WTC11 (cell line): ENCODE data around the gene DYSF. TPM values are rescaled to one million over a fixed set of nuclear protein-coding genes. Genes with fewer than 3 reads are reported as not detected.

Experiments used
- ATAC-seq: fragments of 200-7000 bp; cut with Tn5 transposase; 2 replicates; pipeline ENCODE4 v1.10.0; 2021; ENCODE audit warnings: mild to moderate bottlenecking, moderate library complexity
- CTCF ChIA-PET: fragments of 300-600 bp; sonication (Branson Sonifier 250); formaldehyde crosslinking; loops from one replicate; lab custom pipeline; 2021; ENCODE audit warnings: antibody characterized with exemption; lab: Charles Lee
- POLR2A ChIA-PET: fragments of 350-600 bp; sonication (Branson Sonifier 250); formaldehyde crosslinking; loops from one replicate; lab custom pipeline; 2021; ENCODE audit warnings: antibody characterized with exemption; lab: Charles Lee
- DNase-seq: peaks from one replicate; pipeline ENCODE4 v3.0.0; 2021; ENCODE audit warnings: low spot score
- H3K27ac Mint-ChIP-seq: 2 replicates; pipeline ENCODE4 v1.8.0; 2021; ENCODE audit warnings: mixed read lengths
- H3K27me3 Mint-ChIP-seq: 2 replicates; pipeline ENCODE4 v1.8.0; 2021; ENCODE audit warnings: low read depth, mild to moderate bottlenecking, moderate library complexity, mixed read lengths
- H3K36me3 Mint-ChIP-seq: 2 replicates; pipeline ENCODE4 v1.8.0; 2021; ENCODE audit warnings: mixed read lengths
- H3K4me1 Mint-ChIP-seq: 2 replicates; pipeline ENCODE4 v1.8.0; 2022; ENCODE audit warnings: mixed read lengths
- H3K4me3 Mint-ChIP-seq: 2 replicates; pipeline ENCODE4 v1.8.0; 2021; ENCODE audit warnings: mild to moderate bottlenecking, moderate library complexity, mixed read lengths
- H3K9me3 Mint-ChIP-seq: 2 replicates; pipeline ENCODE4 v1.8.0; 2021; ENCODE audit warnings: mixed read lengths
- GTF2I ChIP-seq: fragments of 250-450 bp; sonication (Bioruptor Pico); conservative IDR thresholded peaks from 2 replicates; pipeline ENCODE4 v1.4.0; 2021; ENCODE audit warnings: mild to moderate bottlenecking
- NFE2L1 ChIP-seq: sonication (generic); formaldehyde crosslinking; IDR thresholded peaks from 2 replicates; pipeline ENCODE4 v1.8.1; 2023; ENCODE audit warnings: missing genetic modification reagents
- NFYB ChIP-seq: sonication (generic); formaldehyde crosslinking; conservative IDR thresholded peaks from 2 replicates; pipeline ENCODE4 v1.8.0; 2022; ENCODE audit warnings: low read depth, missing genetic modification reagents
- NR2C2 ChIP-seq: sonication (generic); formaldehyde crosslinking; IDR thresholded peaks from 2 replicates; pipeline ENCODE4 v1.8.0; 2022; ENCODE audit warnings: mild to moderate bottlenecking, missing genetic modification reagents
- ZBTB21 ChIP-seq: sonication (generic); formaldehyde crosslinking; IDR thresholded peaks from 2 replicates; pipeline ENCODE4 v1.8.1; 2023; ENCODE audit warnings: mild to moderate bottlenecking, missing genetic modification reagents, borderline replicate concordance
- ZNF138 ChIP-seq: sonication (generic); formaldehyde crosslinking; conservative IDR thresholded peaks from 2 replicates; pipeline ENCODE4 v1.8.1; 2022; ENCODE audit warnings: mild to moderate bottlenecking, moderate library complexity, missing genetic modification reagents
- ZNF219 ChIP-seq: sonication (generic); formaldehyde crosslinking; IDR thresholded peaks from 2 replicates; pipeline ENCODE4 v1.8.0; 2023; ENCODE audit warnings: missing genetic modification reagents, mild to moderate bottlenecking, borderline replicate concordance
- total RNA-seq: library from RNA; stranded (reverse); gene quantifications from 3 replicates; pipeline ENCODE4 v1.2.3, GENCODE V29; 2021
- TF ChIP-seq, protein P1 (sequence below): sonication (generic); formaldehyde crosslinking; IDR thresholded peaks from 2 replicates; pipeline ENCODE4 v1.8.1; 2023; ENCODE audit warnings: mild to moderate bottlenecking, missing genetic modification reagents, borderline replicate concordance
- TF ChIP-seq, protein P2 (sequence below): sonication (generic); formaldehyde crosslinking; IDR thresholded peaks from 2 replicates; pipeline ENCODE4 v1.8.1; 2022; ENCODE audit warnings: missing genetic modification reagents, borderline replicate concordance
- TF ChIP-seq, protein P3 (sequence below): sonication (generic); formaldehyde crosslinking; conservative IDR thresholded peaks from 2 replicates; pipeline ENCODE4 v1.8.1; 2022; ENCODE audit warnings: mild to moderate bottlenecking, missing genetic modification reagents
- TF ChIP-seq, protein P4 (sequence below): sonication (generic); formaldehyde crosslinking; IDR thresholded peaks from 2 replicates; pipeline ENCODE4 v1.8.1; 2023; ENCODE audit warnings: mild to moderate bottlenecking, missing genetic modification reagents, moderate library complexity
- TF ChIP-seq, protein P5 (sequence below): fragments of 250-450 bp; sonication (Bioruptor Pico); IDR thresholded peaks from 2 replicates; pipeline ENCODE4 v1.9.0; 2021; ENCODE audit warnings: mild to moderate bottlenecking
- TF ChIP-seq, protein P6 (sequence below): sonication (generic); formaldehyde crosslinking; IDR thresholded peaks from 2 replicates; pipeline ENCODE4 v1.8.0; 2022; ENCODE audit warnings: missing genetic modification reagents
- TF ChIP-seq, protein P7 (sequence below): fragments of 200-600 bp; IDR thresholded peaks from 2 replicates; pipeline ENCODE4 v1.8.0; 2022; ENCODE audit warnings: antibody characterized with exemption

DYSF gene
- total RNA-seq, 1 experiment from 2014 or later: 14.8 TPM

DNA sequence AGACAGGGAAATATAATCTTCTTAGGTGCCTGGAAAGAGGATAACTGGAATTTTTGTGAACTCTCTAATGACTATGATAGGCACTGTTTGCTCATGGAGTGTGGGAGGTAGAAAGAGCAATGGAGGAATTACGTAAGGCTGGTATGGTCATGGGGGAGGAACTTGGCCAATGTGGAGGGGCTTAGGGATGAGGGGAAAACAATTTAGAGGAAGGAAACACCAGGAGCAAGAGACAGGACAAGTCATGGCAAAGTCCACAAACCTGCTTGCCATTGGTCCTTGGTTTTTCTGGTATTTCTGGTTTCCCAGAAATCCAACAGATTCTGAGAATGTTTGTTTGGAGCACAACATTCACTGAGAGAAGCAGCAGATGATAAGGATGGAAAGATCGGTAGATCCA, 274.2 kb downstream of the DYSF start:
- H3K9me3 Mint-ChIP-seq: peaks cover under 1% of the 10 kb centered on the region; the same call in 1 of the 2 replicates
- no peak for DNase-seq
- no peaks in the 10 kb centered on the region for H3K4me1 Mint-ChIP-seq
- ChIA-PET POLR2A (no interaction called here), CTCF (no interaction called here)
- no peaks in the 10 kb centered on the region; the same call in 1 of the 2 replicates for H3K36me3 Mint-ChIP-seq
- no peak for ATAC-seq
- H3K27me3 Mint-ChIP-seq: no peaks in the 10 kb centered on the region; the same call in 1 of the 2 replicates
- TF ChIP-seq NFYB (CRISPR knock-in tag): no peak
- TF ChIP-seq, protein P1, sequence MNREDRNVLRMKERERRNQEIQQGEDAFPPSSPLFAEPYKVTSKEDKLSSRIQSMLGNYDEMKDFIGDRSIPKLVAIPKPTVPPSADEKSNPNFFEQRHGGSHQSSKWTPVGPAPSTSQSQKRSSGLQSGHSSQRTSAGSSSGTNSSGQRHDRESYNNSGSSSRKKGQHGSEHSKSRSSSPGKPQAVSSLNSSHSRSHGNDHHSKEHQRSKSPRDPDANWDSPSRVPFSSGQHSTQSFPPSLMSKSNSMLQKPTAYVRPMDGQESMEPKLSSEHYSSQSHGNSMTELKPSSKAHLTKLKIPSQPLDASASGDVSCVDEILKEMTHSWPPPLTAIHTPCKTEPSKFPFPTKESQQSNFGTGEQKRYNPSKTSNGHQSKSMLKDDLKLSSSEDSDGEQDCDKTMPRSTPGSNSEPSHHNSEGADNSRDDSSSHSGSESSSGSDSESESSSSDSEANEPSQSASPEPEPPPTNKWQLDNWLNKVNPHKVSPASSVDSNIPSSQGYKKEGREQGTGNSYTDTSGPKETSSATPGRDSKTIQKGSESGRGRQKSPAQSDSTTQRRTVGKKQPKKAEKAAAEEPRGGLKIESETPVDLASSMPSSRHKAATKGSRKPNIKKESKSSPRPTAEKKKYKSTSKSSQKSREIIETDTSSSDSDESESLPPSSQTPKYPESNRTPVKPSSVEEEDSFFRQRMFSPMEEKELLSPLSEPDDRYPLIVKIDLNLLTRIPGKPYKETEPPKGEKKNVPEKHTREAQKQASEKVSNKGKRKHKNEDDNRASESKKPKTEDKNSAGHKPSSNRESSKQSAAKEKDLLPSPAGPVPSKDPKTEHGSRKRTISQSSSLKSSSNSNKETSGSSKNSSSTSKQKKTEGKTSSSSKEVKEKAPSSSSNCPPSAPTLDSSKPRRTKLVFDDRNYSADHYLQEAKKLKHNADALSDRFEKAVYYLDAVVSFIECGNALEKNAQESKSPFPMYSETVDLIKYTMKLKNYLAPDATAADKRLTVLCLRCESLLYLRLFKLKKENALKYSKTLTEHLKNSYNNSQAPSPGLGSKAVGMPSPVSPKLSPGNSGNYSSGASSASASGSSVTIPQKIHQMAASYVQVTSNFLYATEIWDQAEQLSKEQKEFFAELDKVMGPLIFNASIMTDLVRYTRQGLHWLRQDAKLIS (CRISPR knock-in tag): no peak
- TF ChIP-seq ZBTB21: no peak
- no peak for TF ChIP-seq NFE2L1 (CRISPR knock-in tag)
- TF ChIP-seq GTF2I (CRISPR knock-in tag): no peak
- TF ChIP-seq, protein P2, sequence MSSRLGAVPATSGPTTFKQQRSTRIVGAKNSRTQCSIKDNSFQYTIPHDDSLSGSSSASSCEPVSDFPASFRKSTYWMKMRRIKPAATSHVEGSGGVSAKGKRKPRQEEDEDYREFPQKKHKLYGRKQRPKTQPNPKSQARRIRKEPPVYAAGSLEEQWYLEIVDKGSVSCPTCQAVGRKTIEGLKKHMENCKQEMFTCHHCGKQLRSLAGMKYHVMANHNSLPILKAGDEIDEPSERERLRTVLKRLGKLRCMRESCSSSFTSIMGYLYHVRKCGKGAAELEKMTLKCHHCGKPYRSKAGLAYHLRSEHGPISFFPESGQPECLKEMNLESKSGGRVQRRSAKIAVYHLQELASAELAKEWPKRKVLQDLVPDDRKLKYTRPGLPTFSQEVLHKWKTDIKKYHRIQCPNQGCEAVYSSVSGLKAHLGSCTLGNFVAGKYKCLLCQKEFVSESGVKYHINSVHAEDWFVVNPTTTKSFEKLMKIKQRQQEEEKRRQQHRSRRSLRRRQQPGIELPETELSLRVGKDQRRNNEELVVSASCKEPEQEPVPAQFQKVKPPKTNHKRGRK: no peak
- TF ChIP-seq, protein P3, sequence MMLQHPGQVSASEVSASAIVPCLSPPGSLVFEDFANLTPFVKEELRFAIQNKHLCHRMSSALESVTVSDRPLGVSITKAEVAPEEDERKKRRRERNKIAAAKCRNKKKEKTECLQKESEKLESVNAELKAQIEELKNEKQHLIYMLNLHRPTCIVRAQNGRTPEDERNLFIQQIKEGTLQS: no peak
- no peak for TF ChIP-seq ZNF219 (CRISPR knock-in tag)
- TF ChIP-seq NR2C2: no peak
- no peak for TF ChIP-seq ZNF138 (CRISPR knock-in tag)
- TF ChIP-seq, protein P4, sequence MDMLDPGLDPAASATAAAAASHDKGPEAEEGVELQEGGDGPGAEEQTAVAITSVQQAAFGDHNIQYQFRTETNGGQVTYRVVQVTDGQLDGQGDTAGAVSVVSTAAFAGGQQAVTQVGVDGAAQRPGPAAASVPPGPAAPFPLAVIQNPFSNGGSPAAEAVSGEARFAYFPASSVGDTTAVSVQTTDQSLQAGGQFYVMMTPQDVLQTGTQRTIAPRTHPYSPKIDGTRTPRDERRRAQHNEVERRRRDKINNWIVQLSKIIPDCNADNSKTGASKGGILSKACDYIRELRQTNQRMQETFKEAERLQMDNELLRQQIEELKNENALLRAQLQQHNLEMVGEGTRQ (CRISPR knock-in tag): no peak
- TF ChIP-seq, protein P5, sequence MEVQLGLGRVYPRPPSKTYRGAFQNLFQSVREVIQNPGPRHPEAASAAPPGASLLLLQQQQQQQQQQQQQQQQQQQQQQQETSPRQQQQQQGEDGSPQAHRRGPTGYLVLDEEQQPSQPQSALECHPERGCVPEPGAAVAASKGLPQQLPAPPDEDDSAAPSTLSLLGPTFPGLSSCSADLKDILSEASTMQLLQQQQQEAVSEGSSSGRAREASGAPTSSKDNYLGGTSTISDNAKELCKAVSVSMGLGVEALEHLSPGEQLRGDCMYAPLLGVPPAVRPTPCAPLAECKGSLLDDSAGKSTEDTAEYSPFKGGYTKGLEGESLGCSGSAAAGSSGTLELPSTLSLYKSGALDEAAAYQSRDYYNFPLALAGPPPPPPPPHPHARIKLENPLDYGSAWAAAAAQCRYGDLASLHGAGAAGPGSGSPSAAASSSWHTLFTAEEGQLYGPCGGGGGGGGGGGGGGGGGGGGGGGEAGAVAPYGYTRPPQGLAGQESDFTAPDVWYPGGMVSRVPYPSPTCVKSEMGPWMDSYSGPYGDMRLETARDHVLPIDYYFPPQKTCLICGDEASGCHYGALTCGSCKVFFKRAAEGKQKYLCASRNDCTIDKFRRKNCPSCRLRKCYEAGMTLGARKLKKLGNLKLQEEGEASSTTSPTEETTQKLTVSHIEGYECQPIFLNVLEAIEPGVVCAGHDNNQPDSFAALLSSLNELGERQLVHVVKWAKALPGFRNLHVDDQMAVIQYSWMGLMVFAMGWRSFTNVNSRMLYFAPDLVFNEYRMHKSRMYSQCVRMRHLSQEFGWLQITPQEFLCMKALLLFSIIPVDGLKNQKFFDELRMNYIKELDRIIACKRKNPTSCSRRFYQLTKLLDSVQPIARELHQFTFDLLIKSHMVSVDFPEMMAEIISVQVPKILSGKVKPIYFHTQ: no peak
- TF ChIP-seq, protein P6, sequence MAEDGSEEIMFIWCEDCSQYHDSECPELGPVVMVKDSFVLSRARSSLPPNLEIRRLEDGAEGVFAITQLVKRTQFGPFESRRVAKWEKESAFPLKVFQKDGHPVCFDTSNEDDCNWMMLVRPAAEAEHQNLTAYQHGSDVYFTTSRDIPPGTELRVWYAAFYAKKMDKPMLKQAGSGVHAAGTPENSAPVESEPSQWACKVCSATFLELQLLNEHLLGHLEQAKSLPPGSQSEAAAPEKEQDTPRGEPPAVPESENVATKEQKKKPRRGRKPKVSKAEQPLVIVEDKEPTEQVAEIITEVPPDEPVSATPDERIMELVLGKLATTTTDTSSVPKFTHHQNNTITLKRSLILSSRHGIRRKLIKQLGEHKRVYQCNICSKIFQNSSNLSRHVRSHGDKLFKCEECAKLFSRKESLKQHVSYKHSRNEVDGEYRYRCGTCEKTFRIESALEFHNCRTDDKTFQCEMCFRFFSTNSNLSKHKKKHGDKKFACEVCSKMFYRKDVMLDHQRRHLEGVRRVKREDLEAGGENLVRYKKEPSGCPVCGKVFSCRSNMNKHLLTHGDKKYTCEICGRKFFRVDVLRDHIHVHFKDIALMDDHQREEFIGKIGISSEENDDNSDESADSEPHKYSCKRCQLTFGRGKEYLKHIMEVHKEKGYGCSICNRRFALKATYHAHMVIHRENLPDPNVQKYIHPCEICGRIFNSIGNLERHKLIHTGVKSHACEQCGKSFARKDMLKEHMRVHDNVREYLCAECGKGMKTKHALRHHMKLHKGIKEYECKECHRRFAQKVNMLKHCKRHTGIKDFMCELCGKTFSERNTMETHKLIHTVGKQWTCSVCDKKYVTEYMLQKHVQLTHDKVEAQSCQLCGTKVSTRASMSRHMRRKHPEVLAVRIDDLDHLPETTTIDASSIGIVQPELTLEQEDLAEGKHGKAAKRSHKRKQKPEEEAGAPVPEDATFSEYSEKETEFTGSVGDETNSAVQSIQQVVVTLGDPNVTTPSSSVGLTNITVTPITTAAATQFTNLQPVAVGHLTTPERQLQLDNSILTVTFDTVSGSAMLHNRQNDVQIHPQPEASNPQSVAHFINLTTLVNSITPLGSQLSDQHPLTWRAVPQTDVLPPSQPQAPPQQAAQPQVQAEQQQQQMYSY (CRISPR knock-in tag): no peak
- TF ChIP-seq, protein P7, sequence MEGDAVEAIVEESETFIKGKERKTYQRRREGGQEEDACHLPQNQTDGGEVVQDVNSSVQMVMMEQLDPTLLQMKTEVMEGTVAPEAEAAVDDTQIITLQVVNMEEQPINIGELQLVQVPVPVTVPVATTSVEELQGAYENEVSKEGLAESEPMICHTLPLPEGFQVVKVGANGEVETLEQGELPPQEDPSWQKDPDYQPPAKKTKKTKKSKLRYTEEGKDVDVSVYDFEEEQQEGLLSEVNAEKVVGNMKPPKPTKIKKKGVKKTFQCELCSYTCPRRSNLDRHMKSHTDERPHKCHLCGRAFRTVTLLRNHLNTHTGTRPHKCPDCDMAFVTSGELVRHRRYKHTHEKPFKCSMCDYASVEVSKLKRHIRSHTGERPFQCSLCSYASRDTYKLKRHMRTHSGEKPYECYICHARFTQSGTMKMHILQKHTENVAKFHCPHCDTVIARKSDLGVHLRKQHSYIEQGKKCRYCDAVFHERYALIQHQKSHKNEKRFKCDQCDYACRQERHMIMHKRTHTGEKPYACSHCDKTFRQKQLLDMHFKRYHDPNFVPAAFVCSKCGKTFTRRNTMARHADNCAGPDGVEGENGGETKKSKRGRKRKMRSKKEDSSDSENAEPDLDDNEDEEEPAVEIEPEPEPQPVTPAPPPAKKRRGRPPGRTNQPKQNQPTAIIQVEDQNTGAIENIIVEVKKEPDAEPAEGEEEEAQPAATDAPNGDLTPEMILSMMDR: no peak
- H3K4me3 Mint-ChIP-seq: no peak overlapping the region
- H3K27ac Mint-ChIP-seq: no peak overlapping the region
